ENCODE data around the gene RIPK3. TPM values are rescaled to one million over a fixed set of nuclear protein-coding genes. Genes with fewer than 3 reads are reported as not detected.
A peak's percentile ranks its signal among the peaks of the same experiment; 100 is the strongest.

The RIPK3 gene
- polyA plus RNA-seq, 1 of the 3 experiments (the other 2 are of a cell fraction): not detected

GRCh38 chr14:24308342-24309124 lies 31.3 kb downstream of the RIPK3 start:
- Histone ChIP-seq H3K79me2 (ENCODE audit: insufficient read depth) (no peaks in the 10 kb centered on the region), H3K9me2 (no peaks in the 10 kb centered on the region), H3K27ac (ENCODE audit: low read depth in 2 of 2, low read length in 1 of 2) (no peak overlapping the region), H3K4me3 (ENCODE audit: low read depth in 2 of 2, low read length in 1 of 2) (peak overlapping the region in 1 of 2 experiments; percentile 49; a peak in 1 of 4 replicates), H3K9ac (no peak overlapping the region), H3F3A (replicated peaks; ENCODE audit: insufficient read depth) (peaks cover 4% of the 10 kb centered on the region), H2AFZ (ENCODE audit: low read depth) (no peak overlapping the region), H3K36me3 (replicated peaks in 1 of 2; ENCODE audit: control insufficient read depth in 1 of 2, insufficient read depth in 2 of 2, low read length in 1 of 2) (peaks cover 14 to 61% of the 10 kb centered on the region in 2 experiments), H3K9me3 (no peaks in the 10 kb centered on the region), H3K27me3 (ENCODE audit: insufficient read depth) (no peaks in the 10 kb centered on the region), H3K4me1 (ENCODE audit: control insufficient read depth in 1 of 2, insufficient read depth in 2 of 2, low read depth in 1 of 2, low read length in 1 of 2) (peaks cover 0 to 2% of the 10 kb centered on the region in 2 experiments; a peak in 1 of 4 replicates), H4K20me1 (ENCODE audit: insufficient read depth) (no peaks in the 10 kb centered on the region), H3K4me2 (no peak overlapping the region)
- no peak for DNase-seq
- ChIA-PET CTCF (interaction anchor here (0.6 to 6.7 kb wide), 43 partner anchors 9 to 294 kb away, joined by 3 to 115 read pairs (median 4); partner anchors contain the start of genes ADCY4, DHRS1, IPO4 and KHNYN), POLR2A (interaction anchor here (0.6 to 1.5 kb wide), 7 partner anchors 9 to 128 kb away, joined by 3 to 6 read pairs (median 3); partner anchors contain the start of genes DHRS1, NOP9 and TINF2)
- WGBS (ENCODE audit: low lambda C conversion rate): 70% methylated on average over 7 of the region's 7 CpGs
- TF ChIP-seq TAF1 (IDR thresholded peaks at IDR 0.05; ENCODE audit: borderline replicate concordance, low read depth, low read length) (no peak), CTCF (IDR thresholded peaks at IDR 0.05) (no peak; the same call in 1 of the 2 replicates), GATA2 (CRISPR knock-in tag; IDR thresholded peaks at IDR 0.05) (no peak), CHD2 (IDR thresholded peaks at IDR 0.05; ENCODE audit: low read length, partially characterized antibody) (no peak), SMC3 (IDR thresholded peaks at IDR 0.05; ENCODE audit: low read depth, low read length) (no peak), ZBTB33 (IDR thresholded peaks at IDR 0.05; ENCODE audit: borderline replicate concordance, low read depth) (no peak), MAX (IDR thresholded peaks at IDR 0.05; ENCODE audit: low read depth) (no peak)

- Histone ChIP-seq H3K27me3 (ENCODE audit: insufficient read depth) (no peaks in the 10 kb centered on the region), H3K9me3 (no peaks in the 10 kb centered on the region), H2AFZ (ENCODE audit: low read depth) (no peak within 1 kb of the TSS), H3K9me2 (no peaks in the 10 kb centered on the region), H3K79me2 (ENCODE audit: insufficient read depth) (no peaks in the 10 kb centered on the region), H3K4me3 (ENCODE audit: low read depth in 2 of 2, low read length in 1 of 2) (peak within 1 kb of the TSS in 1 of 2 experiments; percentile 49; a peak in 1 of 4 replicates), H3K36me3 (replicated peaks in 1 of 2; ENCODE audit: control insufficient read depth in 1 of 2, insufficient read depth in 2 of 2, low read length in 1 of 2) (peaks cover 21 to 69% of the 10 kb centered on the region in 2 experiments), H3K9ac (no peak within 1 kb of the TSS), H3F3A (replicated peaks; ENCODE audit: insufficient read depth) (peaks cover 4% of the 10 kb centered on the region), H3K4me1 (ENCODE audit: control insufficient read depth in 1 of 2, insufficient read depth in 2 of 2, low read depth in 1 of 2, low read length in 1 of 2) (peaks cover 0 to 2% of the 10 kb centered on the region in 2 experiments; a peak in 1 of 4 replicates), H3K4me2 (no peak within 1 kb of the TSS), H3K27ac (ENCODE audit: low read depth in 2 of 2, low read length in 1 of 2) (no peak within 1 kb of the TSS), H4K20me1 (ENCODE audit: insufficient read depth) (no peaks in the 10 kb centered on the region)
- ChIA-PET CTCF (interaction anchor here (0.7 to 6.7 kb wide), 42 partner anchors 9 to 293 kb away, joined by 3 to 115 read pairs (median 4); partner anchors contain the start of genes ADCY4, DHRS1, IPO4 and KHNYN), POLR2A (interaction anchor here (0.5 to 1.5 kb wide), 7 partner anchors 8 to 203 kb away, joined by 3 to 6 read pairs (median 3); partner anchors contain the start of genes DHRS1, NOP9 and TINF2)
- DNase-seq: peak; percentile 87
- TF ChIP-seq MXI1 (IDR thresholded peaks at IDR 0.05; ENCODE audit: low read depth, low read length) (no peak), RAD21 (IDR thresholded peaks at IDR 0.05; ENCODE audit: low read length) (peak; percentile 58), MAX (IDR thresholded peaks at IDR 0.05; ENCODE audit: low read depth) (no peak), CTCF (IDR thresholded peaks at IDR 0.05) (peak; percentile 96), SMC3 (IDR thresholded peaks at IDR 0.05; ENCODE audit: low read depth, low read length) (peak; percentile 53)
- 44% methylated on average over 6 of the region's 6 CpGs for whole genome bisulfite sequencing (ENCODE audit: low lambda C conversion rate)
Observed at GRCh38 chr14:24307575-24308341, 32.0 kb downstream of the RIPK3 start, which contains the start of gene CIDEB. TSS of gene CIDEB (minus strand) at chr14:24307977. CDS start at chr14:24307858, 119 bp downstream.

Measured in SK-N-SH (cell line).